GM19324 (cell line): ENCODE results near the gene IGF1.
"Not testable (repeated sequence)": the region's sequence is repeated elsewhere in the genome, so short reads cannot be mapped to it uniquely, and the experiment has no call there.

Source experiments
- ATAC-seq: cut with Tn5 transposase; IDR thresholded peaks from one replicate; pipeline ENCODE4 v1.9.1; 2021; ENCODE audit warnings: mild to moderate bottlenecking, moderate library complexity; ENCODE audit not compliant: unreplicated experiment, low FRiP score

Gene IGF1

GRCh38 chr12:102463659-102464249 is 16.6 kb downstream of the IGF1 start:
- no peak for ATAC-seq

- ATAC-seq: no peak
Measured at GRCh38 chr12:102462795-102463465, 17.4 kb downstream of the IGF1 start.

GRCh38 chr12:102462386-102462785 is 18.0 kb downstream of the IGF1 start:
- no peak for ATAC-seq

GRCh38 chr12:102461501-102461900 is 18.9 kb downstream of the IGF1 start:
- ATAC-seq: no peak

- ATAC-seq: no peak
Measured at GRCh38 chr12:102459314-102459713, 21.0 kb downstream of the IGF1 start.

- no peak for ATAC-seq
Measured at GRCh38 chr12:102454808-102455760, 25.3 kb downstream of the IGF1 start.

- ATAC-seq: no peak
Measured at GRCh38 chr12:102454330-102454729, 26.0 kb downstream of the IGF1 start.

- ATAC-seq: no peak
Measured at GRCh38 chr12:102452605-102453004, 27.8 kb downstream of the IGF1 start.

- not testable (repeated sequence) for ATAC-seq
Measured at GRCh38 chr12:102449018-102449417, 31.3 kb downstream of the IGF1 start.

- ATAC-seq: not testable (repeated sequence)
Measured at GRCh38 chr12:102447426-102447825, 32.9 kb downstream of the IGF1 start.

GRCh38 chr12:102444707-102445106 is 35.7 kb downstream of the IGF1 start:
- no peak for ATAC-seq

- no peak for ATAC-seq
Measured at GRCh38 chr12:102444093-102444492, 36.3 kb downstream of the IGF1 start.

GRCh38 chr12:102441077-102441596 is 39.2 kb downstream of the IGF1 start:
- ATAC-seq: no peak

GRCh38 chr12:102439426-102440405 is 40.6 kb downstream of the IGF1 start:
- no peak for ATAC-seq

- ATAC-seq: no peak
Measured at GRCh38 chr12:102438827-102439210, 41.5 kb downstream of the IGF1 start.

GRCh38 chr12:102438047-102438826 is 42.1 kb downstream of the IGF1 start:
- no peak for ATAC-seq

GRCh38 chr12:102437511-102437910 is 42.9 kb downstream of the IGF1 start:
- no peak for ATAC-seq

- ATAC-seq: no peak
Measured at GRCh38 chr12:102436867-102437266, 43.5 kb downstream of the IGF1 start.

GRCh38 chr12:102435827-102436436 is 44.4 kb downstream of the IGF1 start:
- no peak for ATAC-seq
